SK-N-SH treated with all-trans-retinoic acid at 6 μM for 48 hours (cell line): ENCODE measurements around the gene P2RX2.

ENCODE experiments used
- ATAC-seq: fragments of 200-7000 bp; cut with Tn5 transposase; 3 replicates; pipeline ENCODE4 v1.9.1; 2020; ENCODE audit warnings: mild to moderate bottlenecking, moderate library complexity
- ARNTL ChIP-seq: fragments of 450-650 bp; formaldehyde crosslinking; IDR thresholded peaks from 2 replicates; pipeline ENCODE4 v1.5.0; 2020; ENCODE audit warnings: low read depth, mild to moderate bottlenecking, moderate library complexity, borderline replicate concordance
- BACH2 ChIP-seq: fragments of 250-450 bp; sonication (Bioruptor Pico); IDR thresholded peaks from 2 replicates; pipeline ENCODE4 v1.9.0; 2021; ENCODE audit warnings: mild to moderate bottlenecking, borderline replicate concordance
- CREB5 ChIP-seq: fragments of 250-450 bp; sonication (Bioruptor Pico); IDR thresholded peaks from 2 replicates; pipeline ENCODE4 v1.5.1; 2020; ENCODE audit warnings: low read depth, mild to moderate bottlenecking, moderate library complexity
- CSDC2 ChIP-seq: fragments of 250-450 bp; sonication (Bioruptor Pico); IDR thresholded peaks from 2 replicates; pipeline ENCODE4 v1.5.0; 2020; ENCODE audit warnings: mild to moderate bottlenecking, moderate library complexity
- CSRNP3 ChIP-seq: fragments of 250-450 bp; sonication (Bioruptor Pico); IDR thresholded peaks from 2 replicates; pipeline ENCODE4 v1.5.1; 2021; ENCODE audit warnings: mild to moderate bottlenecking, moderate library complexity
- ESRRG ChIP-seq: fragments of 250-450 bp; sonication (Bioruptor Pico); IDR thresholded peaks from 2 replicates; pipeline ENCODE4 v1.6.1; 2021; ENCODE audit warnings: mild to moderate bottlenecking
- GLIS3 ChIP-seq: fragments of 250-450 bp; sonication (Bioruptor Pico); IDR thresholded peaks from 2 replicates; pipeline ENCODE4 v1.5.0; 2020; ENCODE audit warnings: mild to moderate bottlenecking, moderate library complexity
- ISL1 ChIP-seq: fragments of 250-450 bp; sonication (Bioruptor Pico); IDR thresholded peaks from 2 replicates; pipeline ENCODE4 v2.1.2; 2022; ENCODE audit warnings: mild to moderate bottlenecking, moderate library complexity
- OSR1 ChIP-seq: fragments of 250-450 bp; sonication (Bioruptor Pico); IDR thresholded peaks from 2 replicates; pipeline ENCODE4 v1.8.0; 2022; ENCODE audit warnings: moderate library complexity, mild to moderate bottlenecking, inconsistent platforms
- PATZ1 ChIP-seq: fragments of 250-450 bp; sonication (Bioruptor Pico); IDR thresholded peaks from 2 replicates; pipeline ENCODE4 v1.8.0; 2020; ENCODE audit warnings: mild to moderate bottlenecking, moderate library complexity, borderline replicate concordance
- POU6F1 ChIP-seq: fragments of 250-450 bp; sonication (Bioruptor Pico); IDR thresholded peaks from 2 replicates; pipeline ENCODE4 v1.8.0; 2021; ENCODE audit warnings: low read depth, mild to moderate bottlenecking, moderate library complexity, borderline replicate concordance
- PPARA ChIP-seq: fragments of 250-450 bp; sonication (Bioruptor Pico); IDR thresholded peaks from 2 replicates; pipeline ENCODE4 v1.5.0; 2020; ENCODE audit warnings: mild to moderate bottlenecking, borderline replicate concordance
- RARB ChIP-seq: fragments of 250-450 bp; sonication (Bioruptor Pico); IDR thresholded peaks from 2 replicates; pipeline ENCODE4 v1.8.0; 2021; ENCODE audit warnings: mild to moderate bottlenecking, moderate library complexity
- SNAI2 ChIP-seq: fragments of 250-450 bp; sonication (Bioruptor Pico); IDR thresholded peaks from 2 replicates; pipeline ENCODE4 v1.5.0; 2020; ENCODE audit warnings: mild to moderate bottlenecking, moderate library complexity
- TCF4 ChIP-seq: fragments of 250-450 bp; sonication (Bioruptor Pico); IDR thresholded peaks from 2 replicates; pipeline ENCODE4 v1.8.0; 2021; ENCODE audit warnings: mild to moderate bottlenecking, moderate library complexity, borderline replicate concordance
- TOX ChIP-seq: fragments of 250-450 bp; sonication (Bioruptor Pico); IDR thresholded peaks from 2 replicates; pipeline ENCODE4 v1.8.0; 2021; ENCODE audit warnings: mild to moderate bottlenecking, moderate library complexity, borderline replicate concordance
- TSHZ2 ChIP-seq: fragments of 250-450 bp; sonication (Bioruptor Pico); IDR thresholded peaks from 2 replicates; pipeline ENCODE4 v1.5.0; 2020; ENCODE audit warnings: mild to moderate bottlenecking, moderate library complexity
- ZC3H10 ChIP-seq: fragments of 250-450 bp; sonication (Bioruptor Pico); IDR thresholded peaks from 2 replicates; pipeline ENCODE4 v1.5.1; 2021; ENCODE audit warnings: mild to moderate bottlenecking, moderate library complexity
- ZFP3 ChIP-seq: fragments of 250-450 bp; sonication (Bioruptor Pico); IDR thresholded peaks from 2 replicates; pipeline ENCODE4 v1.5.0; 2020; ENCODE audit warnings: mild to moderate bottlenecking, moderate library complexity
- ZFP30 ChIP-seq: fragments of 450-650 bp; formaldehyde crosslinking; IDR thresholded peaks from 2 replicates; pipeline ENCODE4 v1.5.0; 2022; ENCODE audit warnings: mild to moderate bottlenecking, moderate library complexity
- ZNF565 ChIP-seq: fragments of 450-650 bp; formaldehyde crosslinking; conservative IDR thresholded peaks from 2 replicates; pipeline ENCODE4 v1.5.0; 2020; ENCODE audit warnings: low read depth, mild to moderate bottlenecking, moderate library complexity
- ZNF70 ChIP-seq: fragments of 450-650 bp; formaldehyde crosslinking; IDR thresholded peaks from 2 replicates; pipeline ENCODE4 v1.5.0; 2020; ENCODE audit warnings: mild to moderate bottlenecking, moderate library complexity
- ZNF8 ChIP-seq: fragments of 450-650 bp; formaldehyde crosslinking; IDR thresholded peaks from 2 replicates; pipeline ENCODE4 v1.5.0; 2020; ENCODE audit warnings: mild to moderate bottlenecking, moderate library complexity

P2RX2 gene

GRCh38 chr12:132579744-132580143, 38.8 kb upstream of the P2RX2 start:
- TF ChIP-seq ZFP30 (CRISPR knock-in tag) (no peak), TSHZ2 (CRISPR knock-in tag) (no peak), PATZ1 (no peak), SNAI2 (no peak)
- ATAC-seq: no peak

GRCh38 chr12:132580701-132581292, 37.8 kb upstream of the P2RX2 start:
- ATAC-seq: no peak
- TF ChIP-seq ESRRG (CRISPR knock-in tag) (no peak), CSDC2 (CRISPR knock-in tag) (no peak), ZC3H10 (no peak), OSR1 (CRISPR knock-in tag) (no peak), GLIS3 (CRISPR knock-in tag) (no peak), ZFP3 (CRISPR knock-in tag) (no peak), PATZ1 (no peak), TOX (CRISPR knock-in tag) (no peak), BACH2 (CRISPR knock-in tag) (no peak)
- TF ChIP-seq, all 23 proteins: peak for 0

- no peak for TF ChIP-seq PPARA
- no peak for TF ChIP-seq GLIS3 (CRISPR knock-in tag)
- no peak for TF ChIP-seq BACH2 (CRISPR knock-in tag)
- TF ChIP-seq ZC3H10: no peak
- TF ChIP-seq ZNF70 (CRISPR knock-in tag): no peak
- no peak for TF ChIP-seq POU6F1 (CRISPR knock-in tag)
- TF ChIP-seq ESRRG (CRISPR knock-in tag): no peak
- TF ChIP-seq CSDC2 (CRISPR knock-in tag): no peak
- TF ChIP-seq TCF4: no peak
- TF ChIP-seq CSRNP3 (CRISPR knock-in tag): no peak
- no peak for TF ChIP-seq CREB5 (CRISPR knock-in tag)
- no peak for TF ChIP-seq ZNF8 (CRISPR knock-in tag)
- no peak for TF ChIP-seq ZNF565 (CRISPR knock-in tag)
- no peak for TF ChIP-seq ZFP3 (CRISPR knock-in tag)
- no peak for TF ChIP-seq ARNTL (CRISPR knock-in tag)
- no peak for TF ChIP-seq TSHZ2 (CRISPR knock-in tag)
- no peak for TF ChIP-seq ZFP30 (CRISPR knock-in tag)
- no peak for TF ChIP-seq ISL1 (CRISPR knock-in tag)
- TF ChIP-seq SNAI2: no peak
- no peak for TF ChIP-seq RARB
- ATAC-seq: no peak
Measured at GRCh38 chr12:132581348-132582057, 37.1 kb upstream of the P2RX2 start.
